ENCODE measurements around the gene SHROOM2. TPM values are rescaled to one million over a fixed set of nuclear protein-coding genes. Genes with fewer than 3 reads are reported as not detected.

SHROOM2 gene
- total RNA-seq, 1 donor: not detected

DNA sequence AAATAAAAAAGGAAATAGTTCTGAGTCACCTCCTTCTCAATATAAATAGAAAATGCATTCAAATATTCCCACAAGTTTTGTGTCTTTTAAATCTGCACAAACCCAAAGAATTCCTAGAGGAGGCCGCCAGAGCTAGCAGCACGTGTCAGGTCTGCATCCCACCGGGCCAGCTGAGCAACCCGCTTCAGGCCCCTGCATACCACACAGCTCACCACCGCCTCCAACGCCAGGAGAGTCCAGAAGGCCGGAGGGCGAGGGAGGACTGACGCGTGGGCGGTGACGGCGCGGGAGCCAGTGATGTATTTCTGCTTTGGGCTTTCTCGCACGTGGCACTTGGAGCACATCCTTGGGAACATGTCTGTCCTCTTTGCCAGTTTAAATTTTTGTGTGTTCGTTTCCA is 119.1 kb downstream of the SHROOM2 start:
- H3K4me3 ChIP-seq (ENCODE audit: low read depth, low read length): no peak overlapping the region
- no peak for DNase-seq (ENCODE audit: low read depth)
- no peak for TF ChIP-seq CTCF (IDR thresholded peaks at IDR 0.05; ENCODE audit: insufficient read depth, low read length)

DNA sequence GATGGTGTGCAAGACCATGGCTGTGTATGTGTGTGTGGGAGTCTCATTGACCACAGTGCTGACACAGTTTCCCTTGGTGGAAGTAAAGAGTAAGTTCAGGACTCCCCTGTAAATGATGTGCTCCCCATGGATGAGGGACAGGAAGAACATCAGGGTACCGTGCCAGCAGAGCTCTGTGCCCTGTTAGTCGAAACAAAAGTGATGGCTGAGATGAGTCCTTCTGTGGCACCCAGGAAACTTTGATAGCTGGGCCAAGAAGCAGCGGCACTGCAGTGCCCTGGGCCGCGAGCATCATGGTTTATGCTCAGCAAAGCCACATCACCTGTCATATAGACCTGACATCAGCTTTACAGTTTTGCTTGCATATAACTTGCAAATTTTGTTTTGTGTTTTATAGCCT is 119.5 kb downstream of the SHROOM2 start:
- TF ChIP-seq CTCF (IDR thresholded peaks at IDR 0.05; ENCODE audit: insufficient read depth, low read length): no peak
- no peak overlapping the region for H3K4me3 ChIP-seq (ENCODE audit: low read depth, low read length)
- no peak for DNase-seq (ENCODE audit: low read depth)

DNA sequence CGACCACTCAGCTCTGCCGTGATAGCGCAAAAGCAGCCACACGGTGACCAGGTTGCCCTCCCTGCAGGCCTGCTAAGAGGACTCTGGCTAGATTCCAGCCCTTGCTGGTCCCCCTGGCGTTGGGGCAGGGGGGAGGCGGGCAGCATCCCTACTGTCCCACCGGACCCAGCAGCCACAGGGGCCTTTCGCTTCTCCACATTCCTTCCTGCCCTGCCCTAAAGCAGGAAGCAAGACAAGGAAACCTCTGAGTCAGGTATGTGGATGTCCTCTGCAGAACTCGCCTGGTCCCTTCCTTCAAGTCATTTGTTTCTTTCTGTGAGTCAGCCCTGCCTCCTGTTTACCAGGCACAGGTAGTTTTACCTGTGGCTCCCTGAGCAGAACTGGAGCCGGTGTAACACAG is 120.7 kb downstream of the SHROOM2 start:
- no peak for TF ChIP-seq CTCF (IDR thresholded peaks at IDR 0.05; ENCODE audit: insufficient read depth, low read length)

GRCh38 chrX:9907645-9908387 is 121.6 kb downstream of the SHROOM2 start:
- no peak for DNase-seq (ENCODE audit: low read depth)
- TF ChIP-seq CTCF (IDR thresholded peaks at IDR 0.05; ENCODE audit: insufficient read depth, low read length): no peak
- H3K4me3 ChIP-seq (ENCODE audit: low read depth, low read length): no peak overlapping the region

More for the DNA sequence above, 120.7 kb downstream of the SHROOM2 start:
- DNase-seq (ENCODE audit: low read depth): no peak
- no peak overlapping the region for H3K4me3 ChIP-seq (ENCODE audit: low read depth, low read length)

GRCh38 chrX:9909254-9909653 is 123.0 kb downstream of the SHROOM2 start:
- TF ChIP-seq CTCF (IDR thresholded peaks at IDR 0.05; ENCODE audit: insufficient read depth, low read length): no peak
- DNase-seq (ENCODE audit: low read depth): no peak
- H3K4me3 ChIP-seq (ENCODE audit: low read depth, low read length): no peak overlapping the region

GRCh38 chrX:9911487-9911886 is 125.3 kb downstream of the SHROOM2 start:
- H3K4me3 ChIP-seq (ENCODE audit: low read depth, low read length): no peak overlapping the region
- DNase-seq (ENCODE audit: low read depth): no peak
- no peak for TF ChIP-seq CTCF (IDR thresholded peaks at IDR 0.05; ENCODE audit: insufficient read depth, low read length)

All from fibroblast of the aortic adventitia (primary cell).